Keratinocyte (primary cell): ENCODE measurements around the gene DDIT4. TPM values are rescaled to one million over a fixed set of nuclear protein-coding genes. Genes with fewer than 3 reads are reported as not detected.

ENCODE experiments used
- DNase-seq: peaks from one replicate; pipeline ENCODE4 v3.0.0-alpha.2; 2011; ENCODE audit warnings: low read depth, missing footprints, low spot score
- FAIRE-seq: peaks from 2 replicates; lab custom pipeline; 2011; peaks lifted over from hg19 to GRCh38; lab: Jason Lieb, UNC
- H2AFZ ChIP-seq: 2 replicates; pipeline ENCODE4 v1.6.0; 2012; ENCODE audit warnings: low read length, control low read depth, inconsistent platforms; ENCODE audit not compliant: control insufficient read depth
- H3K27ac ChIP-seq: 2 replicates; pipeline ENCODE4 v1.5.1; 2011; ENCODE audit warnings: low read length; ENCODE audit not compliant: control insufficient read depth, insufficient read depth
- H3K27me3 ChIP-seq: 3 replicates; pipeline ENCODE4 v1.6.0; 2011; ENCODE audit warnings: low read length; ENCODE audit not compliant: control insufficient read depth, insufficient read depth; ENCODE audit errors: extremely low read depth
- H3K36me3 ChIP-seq, 2 experiments: 2 replicates in 1 of 2; 3 replicates in 1 of 2; pipeline ENCODE4 v1.5.1; 2011; ENCODE audit warnings: low read length in 2 of 2, mild to moderate bottlenecking in 1 of 2; ENCODE audit not compliant: control insufficient read depth in 2 of 2, insufficient read depth in 2 of 2; ENCODE audit errors: extremely low read depth in 1 of 2
- H3K4me1 ChIP-seq: 3 replicates; pipeline ENCODE4 v1.5.1; 2011; ENCODE audit warnings: low read length; ENCODE audit not compliant: control insufficient read depth, insufficient read depth; ENCODE audit errors: extremely low read depth
- H3K4me2 ChIP-seq: 3 replicates; pipeline ENCODE4 v1.6.0; 2011; ENCODE audit warnings: low read depth, low read length; ENCODE audit not compliant: control insufficient read depth, insufficient read depth; ENCODE audit errors: extremely low read depth
- H3K4me3 ChIP-seq, 3 experiments: fragments of 200-600 bp in 1 of 3; sonication (generic) in 1 of 3; 2 replicates in 2 of 3; 3 replicates in 1 of 3; pipeline ENCODE4 v1.5.1; 2011 to 2016; ENCODE audit warnings: low read length in 3 of 3, mild to moderate bottlenecking in 3 of 3, control low read depth in 2 of 3, inconsistent platforms in 1 of 3, low read depth in 1 of 3, mixed read lengths in 1 of 3, mixed run types in 1 of 3, moderate library complexity in 1 of 3; ENCODE audit not compliant: control insufficient read depth in 2 of 3, insufficient read depth in 2 of 3; ENCODE audit errors: extremely low read depth in 1 of 3
- H3K79me2 ChIP-seq: 2 replicates; pipeline ENCODE4 v1.6.0; 2012; ENCODE audit warnings: low read length; ENCODE audit not compliant: control insufficient read depth, insufficient read depth
- H3K9ac ChIP-seq: 3 replicates; pipeline ENCODE4 v1.6.0; 2011; ENCODE audit warnings: low read length; ENCODE audit not compliant: control insufficient read depth, insufficient read depth; ENCODE audit errors: extremely low read depth
- H3K9me1 ChIP-seq: 3 replicates; pipeline ENCODE4 v1.6.0; 2011; ENCODE audit warnings: low read length; ENCODE audit not compliant: control insufficient read depth, insufficient read depth; ENCODE audit errors: extremely low read depth
- H3K9me3 ChIP-seq: 2 replicates; pipeline ENCODE4 v1.5.1; 2012; ENCODE audit warnings: low read depth, low read length; ENCODE audit not compliant: control insufficient read depth
- H4K20me1 ChIP-seq: 3 replicates; pipeline ENCODE4 v1.6.0; 2011; ENCODE audit warnings: low read length; ENCODE audit not compliant: control insufficient read depth, insufficient read depth; ENCODE audit errors: extremely low read depth
- EZH2 ChIP-seq: IDR thresholded peaks from one replicate; pipeline ENCODE4 v1.6.1; 2012; ENCODE audit warnings: inconsistent platforms, mild to moderate bottlenecking, low read length, moderate library complexity
- dilution Hi-C: fragments of 300-500 bp; cut with MboI; formaldehyde crosslinking; loops from one replicate; pipeline ENCODE4 v1.7.0; 2020; ENCODE audit warnings: low sequenced_read_pairs; ENCODE audit not compliant: extremely low pct_ligation_motif_present
- polyA plus RNA-seq, 5 experiments: library from polyadenylated mRNA; depleted of rRNA in 3 of 5; stranded (reverse) in 3 of 5; stranded (forward) in 1 of 5; unstranded in 1 of 5; fragments of >200 nt; gene quantifications; 1 replicate in 1 of 5; 2 replicates in 3 of 5; 3 replicates in 1 of 5; pipeline versions ENCODE4 v1.2.1 to v1.2.3, GENCODE V29; 2011 to 2012; ENCODE audit warnings: missing spikeins in 2 of 5, low read depth in 1 of 5, low replicate concordance in 1 of 5
- TF ChIP-seq, protein P1 (sequence below), 3 experiments: IDR thresholded peaks in 1 of 3; conservative IDR thresholded peaks in 1 of 3; optimal IDR thresholded peaks in 1 of 3; 2 replicates in 2 of 3; 3 replicates in 1 of 3; pipeline versions ENCODE3 to v1.5.1; 2011; ENCODE audit warnings: low read length in 3 of 3, mild to moderate bottlenecking in 3 of 3, moderate library complexity in 2 of 3, control low read depth in 1 of 3, inconsistent platforms in 1 of 3; ENCODE audit not compliant: insufficient read depth in 2 of 3; ENCODE audit errors: extremely low read depth in 1 of 3

Gene DDIT4
- polyA plus RNA-seq, 1 donor (not counting 4 experiments of a cell fraction or from before 2014, with no cell fraction given) = 248 TPM

DNA sequence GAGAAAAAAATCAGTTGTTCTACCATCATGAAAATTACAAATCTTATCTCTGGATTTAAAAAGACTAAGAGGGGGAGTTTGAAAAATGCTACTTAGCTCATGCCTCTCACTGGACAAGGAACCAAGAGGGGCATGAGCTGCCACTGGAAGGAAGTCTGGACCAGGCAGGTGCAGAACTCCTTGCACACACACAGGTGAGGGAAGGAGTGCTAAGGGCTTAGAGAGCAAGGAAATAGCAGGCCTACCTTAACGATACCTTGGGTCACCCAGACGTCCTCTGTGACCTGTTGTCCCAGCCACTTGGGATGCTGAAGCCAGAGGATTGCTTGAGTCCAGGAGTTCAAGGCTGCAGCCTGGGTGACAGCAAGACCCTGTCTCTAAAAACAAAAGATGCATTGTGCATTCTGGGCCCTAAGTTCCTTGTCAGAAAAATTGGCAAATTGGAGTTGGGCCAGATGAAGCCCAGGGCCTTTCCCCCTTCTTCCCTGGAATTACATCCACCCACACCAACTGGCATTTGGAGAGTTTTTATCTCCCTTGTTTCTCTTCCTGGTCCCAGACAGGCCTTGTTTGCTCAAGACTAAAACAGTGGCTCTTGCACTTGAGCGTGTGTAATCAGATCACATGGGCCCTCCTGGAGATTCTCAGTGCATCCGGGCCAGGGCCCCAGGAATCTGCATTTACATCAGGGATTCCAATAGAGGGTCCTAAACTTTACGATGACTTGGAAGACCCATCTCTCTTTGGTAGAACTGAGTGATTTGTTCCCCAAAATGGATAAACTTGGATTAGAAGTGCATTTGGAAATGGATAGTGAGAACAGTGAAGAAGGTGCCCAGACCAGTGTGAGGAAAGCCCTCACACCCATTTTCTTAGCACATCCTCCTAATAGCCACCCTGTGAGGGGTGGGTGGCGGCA is 3.0 kb downstream of the DDIT4 start:
- H3K4me3 ChIP-seq = peak overlapping the region; percentile 84 to 100 (median 97)
- H3K27ac ChIP-seq = peak overlapping the region; percentile 94
- TF ChIP-seq, protein P1, sequence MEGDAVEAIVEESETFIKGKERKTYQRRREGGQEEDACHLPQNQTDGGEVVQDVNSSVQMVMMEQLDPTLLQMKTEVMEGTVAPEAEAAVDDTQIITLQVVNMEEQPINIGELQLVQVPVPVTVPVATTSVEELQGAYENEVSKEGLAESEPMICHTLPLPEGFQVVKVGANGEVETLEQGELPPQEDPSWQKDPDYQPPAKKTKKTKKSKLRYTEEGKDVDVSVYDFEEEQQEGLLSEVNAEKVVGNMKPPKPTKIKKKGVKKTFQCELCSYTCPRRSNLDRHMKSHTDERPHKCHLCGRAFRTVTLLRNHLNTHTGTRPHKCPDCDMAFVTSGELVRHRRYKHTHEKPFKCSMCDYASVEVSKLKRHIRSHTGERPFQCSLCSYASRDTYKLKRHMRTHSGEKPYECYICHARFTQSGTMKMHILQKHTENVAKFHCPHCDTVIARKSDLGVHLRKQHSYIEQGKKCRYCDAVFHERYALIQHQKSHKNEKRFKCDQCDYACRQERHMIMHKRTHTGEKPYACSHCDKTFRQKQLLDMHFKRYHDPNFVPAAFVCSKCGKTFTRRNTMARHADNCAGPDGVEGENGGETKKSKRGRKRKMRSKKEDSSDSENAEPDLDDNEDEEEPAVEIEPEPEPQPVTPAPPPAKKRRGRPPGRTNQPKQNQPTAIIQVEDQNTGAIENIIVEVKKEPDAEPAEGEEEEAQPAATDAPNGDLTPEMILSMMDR (optimal IDR thresholded peaks at IDR 0.05 in 1 of 3, IDR thresholded peaks at IDR 0.05 in 1 of 3, conservative IDR thresholded peaks at IDR 0.05 in 1 of 3; ENCODE audit: extremely low read depth in 1 of 3, insufficient read depth in 2 of 3, low read length in 3 of 3) = no peak
- TF ChIP-seq EZH2 = no peak
- FAIRE-seq (no peak), DNase-seq (no peak)
- H3K9me3 ChIP-seq = no peaks in the 10 kb centered on the region
- H4K20me1 ChIP-seq = peaks cover 26% of the 10 kb centered on the region
- dilution Hi-C loops = no loop called here
- H3K79me2 ChIP-seq = peaks cover 18% of the 10 kb centered on the region
- H3K4me1 ChIP-seq = peaks cover 11% of the 10 kb centered on the region
- H3K36me3 ChIP-seq = peaks cover 13 to 22% of the 10 kb centered on the region in 2 experiments
- H3K9ac ChIP-seq = peak overlapping the region; percentile 98
- no peaks in the 10 kb centered on the region for H3K27me3 ChIP-seq
- no peak overlapping the region for H2AFZ ChIP-seq
- peak overlapping the region; percentile 92 for H3K4me2 ChIP-seq
- no peaks in the 10 kb centered on the region for H3K9me1 ChIP-seq

DNA sequence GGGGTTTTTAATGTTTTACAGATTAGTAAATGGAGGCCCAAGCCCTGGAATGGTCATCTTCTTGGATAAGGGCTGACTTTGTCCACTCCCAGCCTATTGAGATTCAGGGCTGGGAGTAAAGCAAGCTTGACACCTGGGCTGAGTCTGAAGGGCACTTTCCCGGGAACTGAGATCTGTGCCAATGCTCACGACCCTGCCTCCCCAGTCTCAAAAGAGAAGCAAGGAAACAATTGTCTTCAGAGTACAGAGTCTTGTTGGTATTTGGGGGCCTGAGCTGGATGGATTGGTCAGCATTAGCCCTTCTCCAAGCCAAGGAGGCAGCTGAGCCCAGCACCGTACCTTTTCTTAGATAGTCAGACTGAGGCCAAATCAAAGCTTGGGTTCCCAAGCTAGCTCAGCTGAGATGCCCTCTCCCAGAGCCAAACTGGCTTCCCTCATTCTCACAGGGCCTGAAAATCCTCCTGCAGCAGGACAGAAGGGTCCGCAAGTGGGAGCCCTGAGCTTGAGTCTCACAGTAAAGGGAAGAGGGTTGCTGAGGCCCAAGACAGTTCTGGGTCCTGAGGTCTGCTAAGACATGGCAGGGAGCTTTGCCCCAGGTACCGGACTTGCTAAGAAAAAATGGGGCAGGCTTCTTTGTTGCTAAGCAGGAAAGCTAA is 3.7 kb downstream of the DDIT4 start:
- FAIRE-seq (no peak), DNase-seq (no peak)
- H3K27me3 ChIP-seq = no peaks in the 10 kb centered on the region
- no peak for TF ChIP-seq EZH2
- TF ChIP-seq, protein P1 (optimal IDR thresholded peaks at IDR 0.05 in 1 of 3, IDR thresholded peaks at IDR 0.05 in 1 of 3, conservative IDR thresholded peaks at IDR 0.05 in 1 of 3; ENCODE audit: extremely low read depth in 1 of 3, insufficient read depth in 2 of 3, low read length in 3 of 3) = no peak
- H3K79me2 ChIP-seq = peaks cover 18% of the 10 kb centered on the region
- H3K27ac ChIP-seq = peak overlapping the region; percentile 94
- H2AFZ ChIP-seq = no peak overlapping the region
- H3K9ac ChIP-seq = peak overlapping the region; percentile 17
- peaks cover 26% of the 10 kb centered on the region for H4K20me1 ChIP-seq
- H3K4me3 ChIP-seq = no peak overlapping the region
- H3K4me1 ChIP-seq = peaks cover 3% of the 10 kb centered on the region
- no peak overlapping the region for H3K4me2 ChIP-seq
- dilution Hi-C loops = no loop called here
- no peaks in the 10 kb centered on the region for H3K9me3 ChIP-seq
- no peaks in the 10 kb centered on the region for H3K9me1 ChIP-seq
- H3K36me3 ChIP-seq = peaks cover 13 to 22% of the 10 kb centered on the region in 2 experiments
